HG02763 (cell line): ENCODE data around the gene SERPINA9.
"Not testable (repeated sequence)": the region's sequence is repeated elsewhere in the genome, so short reads cannot be mapped to it uniquely, and the experiment has no call there.

Source experiments
- ATAC-seq: cut with Tn5 transposase; IDR thresholded peaks from one replicate; pipeline ENCODE4 v1.9.1; 2021; ENCODE audit warnings: mild to moderate bottlenecking, moderate library complexity; ENCODE audit not compliant: unreplicated experiment

The SERPINA9 gene

GRCh38 chr14:94428610-94429009 lies 47.4 kb downstream of the SERPINA9 start:
- no peak for ATAC-seq

- ATAC-seq: no peak
These were observed 48.9 kb downstream of the SERPINA9 start for GRCh38 chr14:94427016-94427613.

- ATAC-seq: no peak
These were observed 49.5 kb downstream of the SERPINA9 start for GRCh38 chr14:94426526-94426925.

GRCh38 chr14:94424371-94424770 lies 51.6 kb downstream of the SERPINA9 start:
- ATAC-seq: no peak

- ATAC-seq: no peak
These were observed 52.4 kb downstream of the SERPINA9 start for GRCh38 chr14:94423453-94424056.

- ATAC-seq: no peak
These were observed 54.7 kb downstream of the SERPINA9 start for GRCh38 chr14:94421316-94421715.

GRCh38 chr14:94417497-94418205 lies 58.3 kb downstream of the SERPINA9 start:
- not testable (repeated sequence) for ATAC-seq
